GM12878 (cell line): ENCODE measurements around the gene GLB1L. TPM values are rescaled to one million over a fixed set of nuclear protein-coding genes. Genes with fewer than 3 reads are reported as not detected.

Source experiments
- ATAC-seq: fragments of 200-7000 bp; cut with Tn5 transposase; 3 replicates; pipeline ENCODE4 v1.9.1; 2020; ENCODE audit warnings: mild to moderate bottlenecking, moderate library complexity
- BruUV-seq: library from RNA; stranded (reverse); fragments of 400-500 nt; replicated peaks from 2 replicates; lab custom pipeline; 2021; lab: Mats Ljungman, UMichigan
- CTCF ChIA-PET: fragments of 300-600 bp; sonication (Branson Sonifier 250); formaldehyde crosslinking; extraction: SDS; loops from one replicate; lab custom pipeline; 2021; ENCODE audit warnings: inconsistent platforms; lab: Yijun Ruan, JAX
- POLR2A ChIA-PET: fragments of 350-600 bp; formaldehyde crosslinking; extraction: SDS; loops from one replicate; lab custom pipeline; 2021; ENCODE audit warnings: inconsistent platforms; lab: Charles Lee
- RAD21 ChIA-PET: fragments of 300-600 bp; sonication (Branson Sonifier 250); formaldehyde crosslinking; loops from one replicate; lab custom pipeline; 2023; ENCODE audit warnings: antibody characterized with exemption; ENCODE audit not compliant: unreplicated experiment; lab: Charles Lee
- SMC1A ChIA-PET: fragments of 300-600 bp; sonication (Branson Sonifier 250); formaldehyde crosslinking; loops from one replicate; lab custom pipeline; 2023; ENCODE audit not compliant: unreplicated experiment, uncharacterized antibody; lab: Charles Lee
- DNase-seq: peaks from one replicate; pipeline ENCODE4 v3.0.0-alpha.2; 2011; ENCODE audit warnings: low read depth, low spot score
- FAIRE-seq: peaks from 3 replicates; lab custom pipeline; 2011; peaks lifted over from hg19 to GRCh38; lab: Jason Lieb, UNC
- H2AFZ ChIP-seq: 2 replicates; pipeline ENCODE4 v1.6.0; 2011; ENCODE audit warnings: low read depth, low read length, control low read depth; ENCODE audit not compliant: control insufficient read depth
- H3K27ac ChIP-seq: 2 replicates; pipeline ENCODE4 v1.5.1; 2011; ENCODE audit warnings: control low read depth; ENCODE audit not compliant: control insufficient read depth, insufficient read depth
- H3K27me3 ChIP-seq, 2 experiments: replicated peaks in 1 of 2; 2 replicates each; pipeline versions ENCODE4 v1.6.0 to v1.6.1; 2011; ENCODE audit warnings: low read length in 1 of 2; ENCODE audit not compliant: control insufficient read depth in 2 of 2, insufficient read depth in 2 of 2
- H3K36me3 ChIP-seq, 2 experiments: 2 replicates each; pipeline ENCODE4 v1.5.1; 2011; ENCODE audit warnings: low read length in 1 of 2; ENCODE audit not compliant: control insufficient read depth in 2 of 2, insufficient read depth in 2 of 2
- H3K4me1 ChIP-seq: 2 replicates; pipeline ENCODE4 v1.6.1; 2011; ENCODE audit warnings: mild to moderate bottlenecking, low read length, moderate library complexity, mixed read lengths; ENCODE audit not compliant: control insufficient read depth, insufficient read depth
- H3K4me2 ChIP-seq: 2 replicates; pipeline ENCODE4 v1.6.0; 2011; ENCODE audit warnings: control low read depth; ENCODE audit not compliant: control insufficient read depth, insufficient read depth
- H3K4me3 ChIP-seq: fragments of 200-600 bp; sonication (generic); 2 replicates; pipeline ENCODE4 v1.5.1; 2016
- H3K79me2 ChIP-seq: 2 replicates; pipeline ENCODE4 v1.6.0; 2011; ENCODE audit warnings: low read length; ENCODE audit not compliant: control insufficient read depth, insufficient read depth
- H3K9ac ChIP-seq: 2 replicates; pipeline ENCODE4 v1.8.0; 2011; ENCODE audit warnings: low read length, control low read depth, mixed read lengths; ENCODE audit not compliant: control insufficient read depth, insufficient read depth
- H3K9me3 ChIP-seq: replicated peaks from 3 replicates; pipeline ENCODE4 v1.5.1; 2011; ENCODE audit warnings: mild to moderate bottlenecking, low read length; ENCODE audit not compliant: control insufficient read depth, insufficient read depth
- H4K20me1 ChIP-seq: 2 replicates; pipeline ENCODE4 v1.6.0; 2011; ENCODE audit not compliant: control insufficient read depth, insufficient read depth
- ATF7 ChIP-seq: fragments of 450-650 bp; IDR thresholded peaks from 2 replicates; pipeline ENCODE4 v1.6.1; 2016; ENCODE audit warnings: low read depth, mild to moderate bottlenecking
- FOS ChIP-seq: IDR thresholded peaks from 3 replicates; pipeline ENCODE4 v1.6.1; 2011; ENCODE audit warnings: borderline replicate concordance; ENCODE audit not compliant: insufficient read length; ENCODE audit errors: extremely low read depth
- GATAD2B ChIP-seq: fragments of 450-650 bp; conservative IDR thresholded peaks from 2 replicates; pipeline ENCODE4 v1.6.1; 2017; ENCODE audit warnings: low read depth, mild to moderate bottlenecking, moderate library complexity
- HDGF ChIP-seq: fragments of 450-650 bp; IDR thresholded peaks from 2 replicates; pipeline ENCODE4 v1.6.1; 2016; ENCODE audit warnings: antibody characterized with exemption
- IRF4 ChIP-seq: IDR thresholded peaks from 2 replicates; pipeline ENCODE4 v1.6.1; 2011; ENCODE audit warnings: low read depth, low read length
- JUND ChIP-seq: IDR thresholded peaks from 2 replicates; pipeline ENCODE4 v1.6.1; 2012; ENCODE audit warnings: low read depth, mild to moderate bottlenecking, low read length, improper control_type of control experiment, moderate library complexity
- MTA2 ChIP-seq: fragments of 450-650 bp; IDR thresholded peaks from 2 replicates; pipeline ENCODE4 v1.6.1; 2016; ENCODE audit warnings: low read depth, mild to moderate bottlenecking, moderate library complexity
- SMC3 ChIP-seq: IDR thresholded peaks from 2 replicates; pipeline ENCODE4 v1.6.1; 2011; ENCODE audit warnings: low read length, improper control_type of control experiment, borderline replicate concordance
- TCF3 ChIP-seq: IDR thresholded peaks from 2 replicates; pipeline ENCODE4 v1.6.1; 2012; ENCODE audit warnings: low read depth, mild to moderate bottlenecking, low read length, borderline replicate concordance; ENCODE audit not compliant: insufficient read depth
- WGBS: methylation state at CpG from one replicate; pipeline ENCODE4 v1.1.6; 2016; ENCODE audit warnings: low lambda C conversion rate; ENCODE audit not compliant: insufficient replicate concordance, insufficient coverage; ENCODE audit errors: missing lambda C conversion rate; 5-methylcytosine and 5-hydroxymethylcytosine counted together
- in situ Hi-C: fragments of 300-500 bp; cut with MboI; formaldehyde crosslinking; loops from 9 replicates; pipeline ENCODE4 v1.14.3; 2018; ENCODE audit warnings: mixed read lengths
- intact Hi-C: fragments of 100-400 bp; cut with micrococcal nuclease; formaldehyde crosslinking; loops from one replicate; pipeline ENCODE4 v1.14.2; 2022; ENCODE audit not compliant: unreplicated experiment
- polyA plus RNA-seq, 11 experiments: library from polyadenylated mRNA; depleted of rRNA in 4 of 11; unstranded in 6 of 11; stranded (reverse) in 5 of 11; fragments of >200 nt; fragmentation: Nextera tagmentation in 4 of 11; fragmentation: Illumina TruSeq in 1 of 11; extraction: Ambion mirVana in 4 of 11; extraction: Trizol in 1 of 11; gene quantifications; 1 replicate in 1 of 11; 2 replicates in 10 of 11; pipeline versions ENCODE4 v1.2.1 to v1.2.3, GENCODE V29; 2011 to 2016; ENCODE audit warnings: inconsistent platforms in 2 of 11, missing spikeins in 2 of 11, low read depth in 1 of 11
- total RNA-seq, 4 experiments: library from RNA; depleted of rRNA in 3 of 4; stranded (reverse); fragments of >200 nt in 3 of 4; fragmentation: Illumina TruSeq in 1 of 4; extraction: Trizol in 1 of 4; gene quantifications; 2 replicates each; pipeline versions ENCODE4 v1.2.1 to v1.2.3, GENCODE V29; 2013 to 2021
- TF ChIP-seq, protein P1 (sequence below): fragments of 450-650 bp; IDR thresholded peaks from 2 replicates; pipeline ENCODE4 v1.6.1; 2016; ENCODE audit warnings: mild to moderate bottlenecking
- TF ChIP-seq, protein P2 (sequence below): fragments of 450-650 bp; formaldehyde crosslinking; IDR thresholded peaks from 2 replicates; pipeline ENCODE4 v1.4.0; 2020; ENCODE audit warnings: mild to moderate bottlenecking, moderate library complexity
- TF ChIP-seq, protein P3 (sequence below): fragments of 450-650 bp; IDR thresholded peaks from 2 replicates; pipeline ENCODE4 v1.6.1; 2016; ENCODE audit warnings: mild to moderate bottlenecking
- TF ChIP-seq, protein P4 (sequence below): fragments of 450-650 bp; conservative IDR thresholded peaks from 2 replicates; pipeline ENCODE4 v1.6.1; 2017; ENCODE audit warnings: mild to moderate bottlenecking, moderate library complexity
- TF ChIP-seq, protein P5 (sequence below), 3 experiments: IDR thresholded peaks in 2 of 3; conservative IDR thresholded peaks in 1 of 3; 2 replicates each; pipeline ENCODE4 v1.5.1; 2011; ENCODE audit warnings: low read depth in 3 of 3, low read length in 3 of 3, mild to moderate bottlenecking in 3 of 3, control low read depth in 2 of 3, moderate library complexity in 2 of 3, inconsistent platforms in 1 of 3, mixed read lengths in 1 of 3; ENCODE audit not compliant: control insufficient read depth in 2 of 3, insufficient read depth in 1 of 3; ENCODE audit errors: extremely low read depth in 1 of 3

Gene GLB1L
- total and polyA plus RNA-seq, 10 of the 15 experiments (the other 5 are each of a cell fraction or from before 2014, with no cell fraction given): 0.29 to 4.6 (median 2.7) TPM

DNA sequence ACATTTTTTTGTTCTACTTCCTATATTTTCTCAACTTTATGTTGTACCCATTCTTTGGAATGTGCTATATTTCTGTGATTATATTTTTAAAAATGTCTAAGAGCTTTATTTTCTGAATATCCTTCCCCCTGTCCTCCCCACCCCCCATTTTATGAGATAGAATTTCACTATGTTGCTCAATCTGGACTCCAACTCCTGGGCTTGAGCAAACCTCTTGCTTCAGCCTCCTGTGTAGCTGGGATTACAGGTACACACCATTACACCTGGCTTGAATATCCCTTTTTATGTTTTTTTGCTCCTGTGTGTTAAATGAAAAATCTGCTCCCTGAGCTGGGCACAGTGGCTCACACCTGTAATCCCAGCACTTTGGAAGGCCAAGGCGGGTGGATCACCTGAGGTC is 47.9 kb downstream of the GLB1L start:
- ATAC-seq (no peak), DNase-seq (no peak), FAIRE-seq (no peak)
- H3K4me1 ChIP-seq: no peaks in the 10 kb centered on the region
- ChIA-PET RAD21 (interaction anchor here (1.0 kb wide), 1 partner anchor 9 kb away, joined by 3 read pairs; no protein-coding TSS in a partner anchor), POLR2A (interaction anchor here (0.7 kb wide), 1 partner anchor 61 kb away, joined by 3 read pairs; no protein-coding TSS in a partner anchor), SMC1A (no interaction called here), CTCF (interaction anchor here (0.7 to 1.3 kb wide), 3 partner anchors 17 to 26 kb away, joined by 3 read pairs; no protein-coding TSS in a partner anchor)
- H2AFZ ChIP-seq: no peak overlapping the region
- H3K4me2 ChIP-seq: no peak overlapping the region
- no peaks in the 10 kb centered on the region for H3K27me3 ChIP-seq
- H3K79me2 ChIP-seq: no peaks in the 10 kb centered on the region
- no peak overlapping the region for H3K9ac ChIP-seq
- 0% methylated on average over 1 of the region's 1 CpG for WGBS
- in situ Hi-C loops (no loop called here), intact Hi-C loops (no loop called here)
- H4K20me1 ChIP-seq: no peaks in the 10 kb centered on the region
- H3K4me3 ChIP-seq: no peak overlapping the region
- no peak overlapping the region for H3K27ac ChIP-seq
- no TSS peak for BruUV-seq
- H3K9me3 ChIP-seq: no peaks in the 10 kb centered on the region
- no peaks in the 10 kb centered on the region for H3K36me3 ChIP-seq
- TF ChIP-seq TCF3: no peak
- TF ChIP-seq HDGF: no peak
- TF ChIP-seq, protein P1, sequence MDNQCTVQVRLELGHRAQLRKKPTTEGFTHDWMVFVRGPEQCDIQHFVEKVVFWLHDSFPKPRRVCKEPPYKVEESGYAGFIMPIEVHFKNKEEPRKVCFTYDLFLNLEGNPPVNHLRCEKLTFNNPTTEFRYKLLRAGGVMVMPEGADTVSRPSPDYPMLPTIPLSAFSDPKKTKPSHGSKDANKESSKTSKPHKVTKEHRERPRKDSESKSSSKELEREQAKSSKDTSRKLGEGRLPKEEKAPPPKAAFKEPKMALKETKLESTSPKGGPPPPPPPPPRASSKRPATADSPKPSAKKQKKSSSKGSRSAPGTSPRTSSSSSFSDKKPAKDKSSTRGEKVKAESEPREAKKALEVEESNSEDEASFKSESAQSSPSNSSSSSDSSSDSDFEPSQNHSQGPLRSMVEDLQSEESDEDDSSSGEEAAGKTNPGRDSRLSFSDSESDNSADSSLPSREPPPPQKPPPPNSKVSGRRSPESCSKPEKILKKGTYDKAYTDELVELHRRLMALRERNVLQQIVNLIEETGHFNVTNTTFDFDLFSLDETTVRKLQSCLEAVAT: no peak
- no peak for TF ChIP-seq SMC3
- TF ChIP-seq, protein P2, sequence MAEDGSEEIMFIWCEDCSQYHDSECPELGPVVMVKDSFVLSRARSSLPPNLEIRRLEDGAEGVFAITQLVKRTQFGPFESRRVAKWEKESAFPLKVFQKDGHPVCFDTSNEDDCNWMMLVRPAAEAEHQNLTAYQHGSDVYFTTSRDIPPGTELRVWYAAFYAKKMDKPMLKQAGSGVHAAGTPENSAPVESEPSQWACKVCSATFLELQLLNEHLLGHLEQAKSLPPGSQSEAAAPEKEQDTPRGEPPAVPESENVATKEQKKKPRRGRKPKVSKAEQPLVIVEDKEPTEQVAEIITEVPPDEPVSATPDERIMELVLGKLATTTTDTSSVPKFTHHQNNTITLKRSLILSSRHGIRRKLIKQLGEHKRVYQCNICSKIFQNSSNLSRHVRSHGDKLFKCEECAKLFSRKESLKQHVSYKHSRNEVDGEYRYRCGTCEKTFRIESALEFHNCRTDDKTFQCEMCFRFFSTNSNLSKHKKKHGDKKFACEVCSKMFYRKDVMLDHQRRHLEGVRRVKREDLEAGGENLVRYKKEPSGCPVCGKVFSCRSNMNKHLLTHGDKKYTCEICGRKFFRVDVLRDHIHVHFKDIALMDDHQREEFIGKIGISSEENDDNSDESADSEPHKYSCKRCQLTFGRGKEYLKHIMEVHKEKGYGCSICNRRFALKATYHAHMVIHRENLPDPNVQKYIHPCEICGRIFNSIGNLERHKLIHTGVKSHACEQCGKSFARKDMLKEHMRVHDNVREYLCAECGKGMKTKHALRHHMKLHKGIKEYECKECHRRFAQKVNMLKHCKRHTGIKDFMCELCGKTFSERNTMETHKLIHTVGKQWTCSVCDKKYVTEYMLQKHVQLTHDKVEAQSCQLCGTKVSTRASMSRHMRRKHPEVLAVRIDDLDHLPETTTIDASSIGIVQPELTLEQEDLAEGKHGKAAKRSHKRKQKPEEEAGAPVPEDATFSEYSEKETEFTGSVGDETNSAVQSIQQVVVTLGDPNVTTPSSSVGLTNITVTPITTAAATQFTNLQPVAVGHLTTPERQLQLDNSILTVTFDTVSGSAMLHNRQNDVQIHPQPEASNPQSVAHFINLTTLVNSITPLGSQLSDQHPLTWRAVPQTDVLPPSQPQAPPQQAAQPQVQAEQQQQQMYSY: no peak
- TF ChIP-seq FOS: no peak
- no peak for TF ChIP-seq IRF4
- TF ChIP-seq, protein P3, sequence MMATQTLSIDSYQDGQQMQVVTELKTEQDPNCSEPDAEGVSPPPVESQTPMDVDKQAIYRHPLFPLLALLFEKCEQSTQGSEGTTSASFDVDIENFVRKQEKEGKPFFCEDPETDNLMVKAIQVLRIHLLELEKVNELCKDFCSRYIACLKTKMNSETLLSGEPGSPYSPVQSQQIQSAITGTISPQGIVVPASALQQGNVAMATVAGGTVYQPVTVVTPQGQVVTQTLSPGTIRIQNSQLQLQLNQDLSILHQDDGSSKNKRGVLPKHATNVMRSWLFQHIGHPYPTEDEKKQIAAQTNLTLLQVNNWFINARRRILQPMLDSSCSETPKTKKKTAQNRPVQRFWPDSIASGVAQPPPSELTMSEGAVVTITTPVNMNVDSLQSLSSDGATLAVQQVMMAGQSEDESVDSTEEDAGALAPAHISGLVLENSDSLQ: no peak
- TF ChIP-seq MTA2: no peak
- no peak for TF ChIP-seq JUND
- TF ChIP-seq, protein P4, sequence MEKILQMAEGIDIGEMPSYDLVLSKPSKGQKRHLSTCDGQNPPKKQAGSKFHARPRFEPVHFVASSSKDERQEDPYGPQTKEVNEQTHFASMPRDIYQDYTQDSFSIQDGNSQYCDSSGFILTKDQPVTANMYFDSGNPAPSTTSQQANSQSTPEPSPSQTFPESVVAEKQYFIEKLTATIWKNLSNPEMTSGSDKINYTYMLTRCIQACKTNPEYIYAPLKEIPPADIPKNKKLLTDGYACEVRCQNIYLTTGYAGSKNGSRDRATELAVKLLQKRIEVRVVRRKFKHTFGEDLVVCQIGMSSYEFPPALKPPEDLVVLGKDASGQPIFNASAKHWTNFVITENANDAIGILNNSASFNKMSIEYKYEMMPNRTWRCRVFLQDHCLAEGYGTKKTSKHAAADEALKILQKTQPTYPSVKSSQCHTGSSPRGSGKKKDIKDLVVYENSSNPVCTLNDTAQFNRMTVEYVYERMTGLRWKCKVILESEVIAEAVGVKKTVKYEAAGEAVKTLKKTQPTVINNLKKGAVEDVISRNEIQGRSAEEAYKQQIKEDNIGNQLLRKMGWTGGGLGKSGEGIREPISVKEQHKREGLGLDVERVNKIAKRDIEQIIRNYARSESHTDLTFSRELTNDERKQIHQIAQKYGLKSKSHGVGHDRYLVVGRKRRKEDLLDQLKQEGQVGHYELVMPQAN: no peak
- no peak for TF ChIP-seq ATF7
- TF ChIP-seq, protein P5, sequence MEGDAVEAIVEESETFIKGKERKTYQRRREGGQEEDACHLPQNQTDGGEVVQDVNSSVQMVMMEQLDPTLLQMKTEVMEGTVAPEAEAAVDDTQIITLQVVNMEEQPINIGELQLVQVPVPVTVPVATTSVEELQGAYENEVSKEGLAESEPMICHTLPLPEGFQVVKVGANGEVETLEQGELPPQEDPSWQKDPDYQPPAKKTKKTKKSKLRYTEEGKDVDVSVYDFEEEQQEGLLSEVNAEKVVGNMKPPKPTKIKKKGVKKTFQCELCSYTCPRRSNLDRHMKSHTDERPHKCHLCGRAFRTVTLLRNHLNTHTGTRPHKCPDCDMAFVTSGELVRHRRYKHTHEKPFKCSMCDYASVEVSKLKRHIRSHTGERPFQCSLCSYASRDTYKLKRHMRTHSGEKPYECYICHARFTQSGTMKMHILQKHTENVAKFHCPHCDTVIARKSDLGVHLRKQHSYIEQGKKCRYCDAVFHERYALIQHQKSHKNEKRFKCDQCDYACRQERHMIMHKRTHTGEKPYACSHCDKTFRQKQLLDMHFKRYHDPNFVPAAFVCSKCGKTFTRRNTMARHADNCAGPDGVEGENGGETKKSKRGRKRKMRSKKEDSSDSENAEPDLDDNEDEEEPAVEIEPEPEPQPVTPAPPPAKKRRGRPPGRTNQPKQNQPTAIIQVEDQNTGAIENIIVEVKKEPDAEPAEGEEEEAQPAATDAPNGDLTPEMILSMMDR (IDR thresholded peaks at IDR 0.05 in 2 of 3, conservative IDR thresholded peaks at IDR 0.05 in 1 of 3; ENCODE audit: control insufficient read depth in 2 of 3, extremely low read depth in 1 of 3, insufficient read depth in 1 of 3, low read depth in 3 of 3, low read length in 3 of 3): no peak
- no peak for TF ChIP-seq GATAD2B
